ENCODE data around the gene U2AF2. TPM values are rescaled to one million over a fixed set of nuclear protein-coding genes. Genes with fewer than 3 reads are reported as not detected.

The U2AF2 gene
- total RNA-seq, 1 donor from 2014 or later: 194 TPM

- H3K36me3 Mint-ChIP-seq (ENCODE audit: low read depth, unreplicated experiment): peaks cover 9% of the 10 kb centered on the region
Measured at GRCh38 chr19:55669418-55670279, 14.8 kb downstream of the U2AF2 start.

GRCh38 chr19:55670280-55671053 lies 15.6 kb downstream of the U2AF2 start:
- Histone ChIP-seq H3K4me2 (ENCODE audit: low read length) (no peak overlapping the region), H3K27me3 (ENCODE audit: insufficient read depth, low read length) (no peaks in the 10 kb centered on the region), H3K9ac (ENCODE audit: low read length) (no peak overlapping the region), H3K27ac (ENCODE audit: low read depth, low read length) (no peak overlapping the region), H3K79me2 (ENCODE audit: insufficient read depth, low read length) (peaks cover 88% of the 10 kb centered on the region), H2AFZ (ENCODE audit: low read depth, low read length) (no peak overlapping the region), H3K9me3 (ENCODE audit: insufficient read depth, low read depth, low read length) (no peaks in the 10 kb centered on the region), H3K36me3 (ENCODE audit: insufficient read depth, low read length) (peaks cover 11% of the 10 kb centered on the region), H3K4me3 (ENCODE audit: insufficient read depth, low read depth, low read length) (no peak overlapping the region), H4K20me1 (ENCODE audit: insufficient read depth, low read length) (peaks cover 87% of the 10 kb centered on the region), H3K4me1 (ENCODE audit: insufficient read depth, low read length) (peaks cover 10% of the 10 kb centered on the region)
- FAIRE-seq (no peak), DNase-seq (ENCODE audit: low read depth) (no peak)
- peaks cover 1% of the 10 kb centered on the region for H3K9me3 Mint-ChIP-seq (ENCODE audit: unreplicated experiment)
- no peak overlapping the region for H3K27ac Mint-ChIP-seq (ENCODE audit: unreplicated experiment)
- H3K27me3 Mint-ChIP-seq (ENCODE audit: low read depth, unreplicated experiment): no peaks in the 10 kb centered on the region
- H3K36me3 Mint-ChIP-seq (ENCODE audit: low read depth, unreplicated experiment): peaks cover 5% of the 10 kb centered on the region
- H3K4me1 Mint-ChIP-seq (ENCODE audit: low read depth, unreplicated experiment): peaks cover 18% of the 10 kb centered on the region
- TF ChIP-seq CTCF (IDR thresholded peaks at IDR 0.05; ENCODE audit: insufficient read depth, low read depth, low read length) (no peak), EZH2 (IDR thresholded peaks at IDR 0.05; ENCODE audit: insufficient read depth, low read length) (no peak)
- H3K4me3 Mint-ChIP-seq (ENCODE audit: unreplicated experiment): no peak overlapping the region

More at GRCh38 chr19:55669418-55670279, 14.8 kb downstream of the U2AF2 start:
- Histone ChIP-seq H3K4me3 (ENCODE audit: insufficient read depth, low read depth, low read length) (no peak overlapping the region), H3K36me3 (ENCODE audit: insufficient read depth, low read length) (peaks cover 11% of the 10 kb centered on the region), H3K27me3 (ENCODE audit: insufficient read depth, low read length) (no peaks in the 10 kb centered on the region), H3K27ac (ENCODE audit: low read depth, low read length) (no peak overlapping the region), H3K4me2 (ENCODE audit: low read length) (no peak overlapping the region), H3K79me2 (ENCODE audit: insufficient read depth, low read length) (peaks cover 88% of the 10 kb centered on the region), H3K9ac (ENCODE audit: low read length) (no peak overlapping the region), H3K9me3 (ENCODE audit: insufficient read depth, low read depth, low read length) (no peaks in the 10 kb centered on the region), H2AFZ (ENCODE audit: low read depth, low read length) (no peak overlapping the region), H3K4me1 (ENCODE audit: insufficient read depth, low read length) (peaks cover 10% of the 10 kb centered on the region), H4K20me1 (ENCODE audit: insufficient read depth, low read length) (peaks cover 91% of the 10 kb centered on the region)
- Mint-ChIP-seq H3K4me1 (ENCODE audit: low read depth, unreplicated experiment) (peaks cover 18% of the 10 kb centered on the region), H3K9me3 (ENCODE audit: unreplicated experiment) (peaks cover 1% of the 10 kb centered on the region), H3K27me3 (ENCODE audit: low read depth, unreplicated experiment) (no peaks in the 10 kb centered on the region), H3K27ac (ENCODE audit: unreplicated experiment) (peak overlapping the region; percentile 62), H3K4me3 (ENCODE audit: unreplicated experiment) (no peak overlapping the region)
- DNase-seq (ENCODE audit: low read depth): no peak
- FAIRE-seq: no peak
- no peak for TF ChIP-seq EZH2 (IDR thresholded peaks at IDR 0.05; ENCODE audit: insufficient read depth, low read length)
- TF ChIP-seq CTCF (IDR thresholded peaks at IDR 0.05; ENCODE audit: insufficient read depth, low read depth, low read length): no peak

Data from astrocyte (in vitro differentiated cells and primary cell).